G401 (cell line): ENCODE data around the gene ABCB4. TPM values are rescaled to one million over a fixed set of nuclear protein-coding genes. Genes with fewer than 3 reads are reported as not detected.
A peak's percentile ranks its signal among the peaks of the same experiment; 100 is the strongest.

Source experiments
- DNase-seq: peaks from one replicate; pipeline ENCODE4 v3.0.0-alpha.2; 2015; ENCODE audit warnings: low spot score
- in situ Hi-C: cut with HindIII; loops from 2 replicates; pipeline ENCODE4 v1.10.0; 2016; ENCODE audit warnings: low sequenced_read_pairs, mixed read lengths
- total RNA-seq: library from RNA; depleted of rRNA; stranded (reverse); fragments of >200 nt; shearing (Covaris generic); gene quantifications from 2 replicates; pipeline ENCODE4 v1.2.3, GENCODE V29; 2014; rRNA removed

Gene ABCB4
- total RNA-seq = not detected in 2 replicates

DNA sequence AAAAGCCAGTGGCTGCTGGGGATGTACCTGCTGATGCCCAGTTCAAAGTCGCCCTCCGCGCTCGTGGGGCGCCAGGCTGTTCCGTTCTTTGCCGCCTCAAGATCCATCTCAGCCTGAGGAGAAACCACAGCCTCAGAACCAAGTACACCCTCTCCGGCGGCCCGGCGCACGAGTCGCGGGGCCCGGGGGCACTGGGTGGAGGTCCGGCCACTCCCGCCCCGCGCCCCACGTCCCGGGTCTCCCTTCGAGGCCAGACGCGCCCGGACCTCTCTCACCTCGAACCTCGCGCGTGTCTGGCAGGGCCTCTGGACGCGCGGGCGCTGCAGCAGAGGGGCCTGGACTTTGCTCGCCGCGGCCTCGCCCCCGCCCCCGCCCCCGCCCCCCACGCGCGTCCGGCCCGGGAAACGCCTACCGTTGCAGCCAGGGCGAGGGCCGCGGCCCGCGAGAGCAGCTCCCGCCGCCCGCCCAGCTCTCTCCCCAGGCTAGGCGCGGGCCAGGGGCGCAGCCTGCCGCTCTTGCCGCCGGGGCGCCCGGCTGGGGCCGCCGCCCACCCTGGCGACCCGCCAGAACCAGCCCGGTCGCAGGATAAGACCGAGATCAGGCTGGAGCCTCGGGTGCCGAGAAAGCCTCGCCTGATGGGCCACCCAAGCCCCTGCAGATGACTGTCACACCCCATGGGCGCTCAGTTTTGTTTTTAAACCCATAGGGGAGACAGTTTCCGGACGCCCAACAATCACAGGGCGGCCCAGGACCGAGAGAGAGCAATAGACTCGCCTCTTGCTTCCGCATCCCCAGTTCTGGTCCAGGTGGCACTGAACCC lies at the start of gene ABCB4:
ABCB4 (minus strand) TSS at position 322 of the 820 bp plus-strand sequence; CDS start at position 107, 215 bp downstream.
- no peak for DNase-seq

GRCh38 chr7:87518735-87519134 lies 43.3 kb upstream of the ABCB4 start:
- DNase-seq = no peak
- in situ Hi-C loops = no loop called here

More for the DNA sequence above, at the start of gene ABCB4:
- in situ Hi-C loops = no loop called here

GRCh38 chr7:87517891-87518290 lies 42.4 kb upstream of the ABCB4 start:
- in situ Hi-C loops = no loop called here

DNA sequence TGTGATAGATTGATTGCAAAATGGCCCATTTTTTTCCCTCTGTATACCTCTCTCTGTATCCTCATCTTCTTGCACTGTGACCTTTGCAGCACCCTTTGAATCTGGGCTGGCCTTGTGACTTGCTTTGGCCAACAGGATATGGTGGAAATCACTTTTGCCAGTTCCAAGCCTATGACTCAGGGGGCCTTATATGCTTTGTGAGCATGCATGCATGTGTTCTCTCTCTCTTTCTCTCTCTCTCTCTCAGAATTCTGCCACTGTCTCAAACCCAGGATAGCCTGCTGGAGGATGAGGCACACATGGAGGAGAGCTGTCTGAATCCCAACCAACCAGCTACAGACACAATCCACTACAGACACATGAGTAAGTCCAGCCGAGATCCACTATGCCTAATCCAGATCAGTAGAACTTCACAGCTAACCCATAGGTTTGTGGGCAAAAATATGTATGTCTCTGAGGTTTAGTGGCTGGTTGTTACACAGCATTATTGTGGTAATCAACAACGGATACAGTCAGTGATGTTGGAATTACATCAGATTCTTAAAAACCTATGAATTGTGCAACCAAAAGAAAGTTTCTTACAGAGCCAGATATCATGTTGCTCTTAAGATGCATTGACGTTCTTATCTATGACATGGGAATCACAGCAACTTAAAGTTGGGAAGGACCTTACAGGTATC lies 41.8 kb upstream of the ABCB4 start:
- in situ Hi-C loops = no loop called here
- no peak for DNase-seq

More at GRCh38 chr7:87517891-87518290, 42.4 kb upstream of the ABCB4 start:
- no peak for DNase-seq

- no peak for DNase-seq
- in situ Hi-C loops = no loop called here
These were observed 38.4 kb upstream of the ABCB4 start for GRCh38 chr7:87513735-87514335.

GRCh38 chr7:87512906-87513305 lies 37.4 kb upstream of the ABCB4 start:
- no peak for DNase-seq
- in situ Hi-C loops = no loop called here

DNA sequence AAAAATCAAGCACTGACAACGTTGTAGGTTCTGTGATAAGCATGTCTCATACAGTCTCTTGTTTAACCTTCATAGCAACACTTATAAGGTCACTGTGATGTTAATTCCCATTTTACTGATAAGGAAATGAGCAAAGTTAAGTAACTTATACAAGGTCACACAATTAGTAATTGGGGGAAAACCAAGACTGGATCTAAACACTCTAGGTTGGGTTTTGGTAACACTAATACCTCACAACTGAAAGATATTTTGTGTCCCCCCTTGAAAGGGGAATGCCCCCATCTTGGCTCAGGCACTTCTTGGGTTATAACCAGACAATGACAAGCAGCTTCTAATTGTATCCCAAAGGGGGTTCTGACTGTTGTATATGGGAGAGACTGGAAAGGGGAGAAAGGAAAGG lies 36.0 kb upstream of the ABCB4 start:
- in situ Hi-C loops = no loop called here
- no peak for DNase-seq

DNA sequence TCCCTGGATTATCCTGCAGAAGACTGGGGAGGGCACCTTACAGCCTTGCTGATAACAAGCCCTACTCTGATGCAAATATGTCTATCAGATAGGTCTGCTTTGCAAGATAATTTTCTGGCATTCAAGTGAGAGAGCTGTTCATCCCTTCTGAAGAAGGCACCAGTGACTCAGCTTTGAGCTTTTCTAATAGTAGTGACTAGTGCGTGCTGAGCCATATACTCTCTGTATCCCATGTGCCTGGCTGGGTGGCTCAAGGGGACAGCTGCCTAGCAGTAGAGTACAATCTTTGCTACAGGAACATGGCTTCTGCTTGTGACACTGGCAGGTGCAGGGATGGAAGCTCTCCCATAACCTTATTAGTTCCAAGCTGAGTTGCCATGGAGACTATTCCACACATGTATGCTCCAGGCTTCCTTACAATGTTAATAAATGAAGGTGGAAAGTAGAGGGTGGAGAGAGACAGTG lies 35.0 kb upstream of the ABCB4 start:
- in situ Hi-C loops = no loop called here
- DNase-seq = peak; percentile 54

GRCh38 chr7:87507446-87507845 lies 32.0 kb upstream of the ABCB4 start:
- no peak for DNase-seq
- in situ Hi-C loops = no loop called here

DNA sequence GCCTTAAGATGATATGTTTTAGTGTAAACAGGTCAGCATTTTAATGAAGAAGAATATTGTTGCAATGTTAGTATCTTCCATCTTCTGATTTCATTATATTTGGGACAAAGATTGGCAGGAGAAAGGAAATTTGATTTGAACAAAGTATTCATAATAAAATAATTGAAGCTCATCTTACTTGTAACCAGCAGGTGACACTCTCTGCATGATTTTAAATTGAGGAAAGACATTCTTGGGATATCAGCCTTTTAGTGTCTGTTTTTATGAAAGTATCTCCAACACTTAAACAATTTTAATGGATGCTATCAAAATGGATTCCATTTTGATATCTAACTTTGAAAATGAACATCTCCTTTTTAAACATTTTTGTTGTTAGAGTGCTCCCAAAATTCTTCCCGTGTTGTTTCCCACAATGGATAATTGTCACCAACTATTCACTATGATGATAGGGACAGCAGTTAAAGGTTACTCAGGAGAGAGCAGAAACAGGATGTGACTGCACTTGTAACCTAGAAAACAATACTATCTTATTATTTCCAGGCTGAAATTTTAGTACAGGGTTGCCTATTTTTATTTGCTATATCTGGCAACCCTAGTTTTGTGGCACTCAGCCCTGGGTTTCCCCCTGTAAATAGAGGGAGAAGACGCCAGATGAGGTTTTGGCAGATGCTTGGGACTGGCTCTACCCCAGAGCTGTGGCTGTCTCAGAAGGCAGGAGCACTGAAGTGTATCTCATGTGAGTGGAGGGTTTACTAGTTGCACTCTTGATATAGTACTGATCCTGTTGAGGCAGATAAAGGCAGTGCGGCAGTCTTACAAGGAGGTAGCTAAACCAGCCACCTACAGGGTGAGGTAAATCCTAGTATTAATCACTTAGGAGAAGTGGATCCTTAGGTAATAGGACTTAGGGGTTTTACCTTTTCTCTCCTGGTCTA lies 31.0 kb upstream of the ABCB4 start:
- DNase-seq = peak; percentile 21
- in situ Hi-C loops = no loop called here

DNA sequence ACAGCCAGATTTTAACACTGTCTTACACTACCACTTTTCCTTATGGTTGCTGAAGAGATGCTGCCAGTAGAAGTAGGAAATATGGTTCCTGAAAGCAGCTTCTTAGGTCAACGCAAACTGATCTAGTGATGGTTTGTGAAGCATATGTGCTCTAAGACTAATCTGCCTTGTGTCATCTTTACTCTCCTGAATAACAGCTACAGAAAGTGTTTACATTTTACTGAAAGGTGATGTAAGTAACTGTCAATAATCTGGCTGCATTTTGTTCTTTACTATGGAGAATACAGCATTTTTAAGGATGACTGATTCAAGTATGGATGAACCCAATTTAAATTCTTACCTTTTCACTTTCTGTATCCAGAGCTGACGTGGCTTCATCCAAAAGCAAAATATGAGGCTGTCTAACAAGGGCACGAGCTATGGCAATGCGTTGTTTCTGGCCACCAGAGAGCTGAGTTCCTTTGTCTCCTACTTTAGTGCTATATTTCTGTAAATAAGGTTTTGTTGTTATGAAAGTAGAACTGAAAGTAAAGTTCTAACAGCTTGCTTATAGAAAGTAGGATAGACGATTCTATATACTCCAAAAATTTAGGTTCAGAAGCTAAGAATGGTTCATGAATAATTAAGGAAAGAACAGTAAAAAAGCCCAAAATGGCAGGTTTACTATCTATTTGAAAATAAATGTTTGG lies 30.2 kb upstream of the ABCB4 start:
- no peak for DNase-seq
- in situ Hi-C loops = no loop called here

GRCh38 chr7:87505122-87505521 lies 29.6 kb upstream of the ABCB4 start:
- no peak for DNase-seq
- in situ Hi-C loops = no loop called here

DNA sequence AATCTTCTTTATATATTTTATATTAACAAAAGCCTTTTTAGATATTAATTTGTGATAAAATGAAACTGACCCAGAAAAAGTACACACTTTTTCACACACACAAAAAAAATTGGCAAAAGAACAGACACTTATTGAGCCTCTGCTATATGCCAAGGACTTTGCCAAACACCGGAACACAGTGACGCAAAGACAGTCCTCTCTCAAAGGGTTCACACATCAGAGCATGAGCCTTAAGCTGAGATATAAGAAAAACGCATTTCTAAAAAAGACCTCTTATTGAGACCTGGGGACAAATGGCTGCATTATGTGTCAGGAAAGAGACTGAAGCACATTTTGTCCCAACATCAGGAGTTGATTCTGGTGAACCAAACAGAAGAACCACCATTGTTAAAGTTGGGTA lies 24.0 kb upstream of the ABCB4 start:
- no peak for DNase-seq
- in situ Hi-C loops = no loop called here

GRCh38 chr7:87498893-87499292 lies 23.4 kb upstream of the ABCB4 start:
- in situ Hi-C loops = no loop called here
- DNase-seq = no peak

- no peak for DNase-seq
- in situ Hi-C loops = no loop called here
These were observed 22.0 kb upstream of the ABCB4 start for GRCh38 chr7:87497482-87497881.

- DNase-seq = no peak
- in situ Hi-C loops = no loop called here
These were observed 19.9 kb upstream of the ABCB4 start for GRCh38 chr7:87495366-87495765.

- in situ Hi-C loops = no loop called here
These were observed 19.0 kb upstream of the ABCB4 start for GRCh38 chr7:87494454-87494853.

GRCh38 chr7:87483131-87483530 lies 7.7 kb upstream of the ABCB4 start:
- DNase-seq = no peak
- in situ Hi-C loops = no loop called here

More at GRCh38 chr7:87494454-87494853, 19.0 kb upstream of the ABCB4 start:
- DNase-seq = no peak
